ENCODE measurements around the gene NPHP1.
"Not testable (repeated sequence)": the region's sequence is repeated elsewhere in the genome, so short reads cannot be mapped to it uniquely, and the experiment has no call there.

The NPHP1 gene

GRCh38 chr2:110204408-110205385 is at the start of gene NPHP1:
Gene NPHP1 (minus strand): TSS chr2:110205013. CDS start chr2:110204968, 45 bp downstream.
- DNase-seq: no peak

- not testable (repeated sequence) for DNase-seq
Observed at GRCh38 chr2:110248081-110248795, 43.4 kb upstream of the NPHP1 start.

GRCh38 chr2:110245488-110246435 is 40.9 kb upstream of the NPHP1 start:
- not testable (repeated sequence) for DNase-seq

GRCh38 chr2:110243283-110243682 is 38.5 kb upstream of the NPHP1 start:
- not testable (repeated sequence) for DNase-seq

- DNase-seq: not testable (repeated sequence)
Observed at GRCh38 chr2:110234514-110234913, 29.7 kb upstream of the NPHP1 start.

- not testable (repeated sequence) for DNase-seq
Observed at GRCh38 chr2:110229886-110230285, 25.1 kb upstream of the NPHP1 start.

- DNase-seq: not testable (repeated sequence)
Observed at GRCh38 chr2:110222626-110223025, 17.8 kb upstream of the NPHP1 start.

GRCh38 chr2:110221938-110222337 is 17.1 kb upstream of the NPHP1 start:
- DNase-seq: no peak

GRCh38 chr2:110220190-110220564 is 15.4 kb upstream of the NPHP1 start:
- no peak for DNase-seq

- no peak for DNase-seq
Observed at GRCh38 chr2:110219496-110220189, 14.8 kb upstream of the NPHP1 start.

- DNase-seq: not testable (repeated sequence)
Observed at GRCh38 chr2:110218889-110219288, 14.1 kb upstream of the NPHP1 start.

GRCh38 chr2:110216803-110217202 is 12.0 kb upstream of the NPHP1 start:
- DNase-seq: no peak

GRCh38 chr2:110216199-110216598 is 11.4 kb upstream of the NPHP1 start:
- DNase-seq: no peak

- no peak for DNase-seq
Observed at GRCh38 chr2:110215566-110216158, 10.8 kb upstream of the NPHP1 start.

GRCh38 chr2:110215091-110215490 is 10.3 kb upstream of the NPHP1 start:
- DNase-seq: no peak

GRCh38 chr2:110213522-110213921 is 8.7 kb upstream of the NPHP1 start:
- DNase-seq: not testable (repeated sequence)

- DNase-seq: no peak
Observed at GRCh38 chr2:110211938-110212858, 7.4 kb upstream of the NPHP1 start, which contains the start of gene MTLN. Gene MTLN (minus strand): TSS chr2:110212547. CDS start chr2:110212525, 22 bp downstream.

- no peak for DNase-seq
Observed at GRCh38 chr2:110205660-110206455, 1.0 kb upstream of the NPHP1 start.

GRCh38 chr2:110198016-110198415 is 6.8 kb downstream of the NPHP1 start:
- no peak for DNase-seq
